HG03460 (cell line): ENCODE measurements around the gene PRODH.
"Not testable (repeated sequence)": the region's sequence is repeated elsewhere in the genome, so short reads cannot be mapped to it uniquely, and the experiment has no call there.

Experiments used
- ATAC-seq: cut with Tn5 transposase; IDR thresholded peaks from one replicate; pipeline ENCODE4 v1.9.1; 2021; ENCODE audit not compliant: unreplicated experiment

PRODH gene

DNA sequence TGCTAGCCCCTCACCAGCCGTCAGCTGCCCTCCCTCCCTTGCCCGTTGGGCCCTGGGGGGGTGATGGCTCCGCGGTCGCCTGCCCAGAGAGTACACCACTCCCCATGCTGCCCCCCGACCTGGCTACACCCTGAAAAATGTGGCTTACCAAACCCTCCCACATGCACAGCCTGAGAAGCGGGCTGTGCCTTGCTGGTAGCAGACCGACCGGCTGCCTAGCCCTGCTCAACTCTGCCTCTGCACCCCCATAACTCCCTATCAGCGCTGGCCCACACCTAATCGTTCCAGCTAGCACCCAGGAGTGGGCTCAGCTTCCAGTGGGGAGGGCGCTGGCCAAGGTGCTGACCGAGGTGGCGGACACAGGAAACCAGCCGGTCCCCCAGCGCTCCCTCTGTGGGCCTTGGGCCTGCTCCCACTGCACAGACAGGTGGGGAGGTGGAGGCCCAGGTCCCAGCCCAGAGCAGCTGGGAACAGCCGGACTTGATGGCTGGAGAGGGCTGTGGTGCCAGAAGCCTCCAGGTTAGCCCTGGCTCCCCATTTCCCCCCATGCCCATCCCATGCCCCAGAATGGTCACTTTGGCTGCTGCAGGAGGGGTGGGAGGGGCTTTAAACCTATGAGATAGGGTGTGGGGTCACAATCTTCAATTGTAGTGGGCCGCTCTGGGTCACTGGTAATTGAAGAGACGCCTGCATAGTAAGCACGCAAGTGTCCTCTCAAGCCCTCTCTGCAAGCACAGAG lies 32.1 kb upstream of the PRODH start:
- no peak for ATAC-seq

DNA sequence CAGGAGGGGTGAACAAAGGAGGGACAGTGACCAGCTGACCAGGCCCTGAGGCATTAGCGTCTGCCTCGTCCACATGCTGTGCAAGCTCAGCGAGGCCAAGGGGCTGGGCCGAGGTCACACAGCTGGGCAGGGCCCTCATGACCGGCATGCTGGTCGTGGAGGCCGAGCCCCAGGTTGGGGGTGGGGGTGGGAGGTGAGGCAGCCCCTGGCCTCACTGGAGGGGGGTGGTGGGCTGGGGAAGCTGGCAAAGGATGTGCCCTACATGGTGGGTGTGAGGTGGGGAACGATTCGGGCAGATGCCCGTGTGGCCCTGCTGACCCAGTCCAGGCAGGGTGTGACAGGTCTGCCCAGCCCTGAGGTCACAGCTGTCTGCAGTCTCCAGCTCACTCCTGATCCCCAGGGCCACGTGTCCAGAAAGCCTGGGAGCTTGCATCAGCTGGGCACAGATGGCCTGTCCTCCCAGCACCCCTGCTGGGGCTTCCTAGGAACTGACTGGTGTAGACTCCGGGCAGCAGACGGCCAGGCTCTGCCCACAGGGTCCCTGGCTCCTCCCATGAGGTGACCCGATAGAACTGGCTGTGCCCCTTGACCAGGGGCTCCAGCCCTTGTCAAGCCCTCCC lies 31.4 kb upstream of the PRODH start:
- ATAC-seq: not testable (repeated sequence)

GRCh38 chr22:18966748-18967147 lies 30.7 kb upstream of the PRODH start:
- no peak for ATAC-seq

DNA sequence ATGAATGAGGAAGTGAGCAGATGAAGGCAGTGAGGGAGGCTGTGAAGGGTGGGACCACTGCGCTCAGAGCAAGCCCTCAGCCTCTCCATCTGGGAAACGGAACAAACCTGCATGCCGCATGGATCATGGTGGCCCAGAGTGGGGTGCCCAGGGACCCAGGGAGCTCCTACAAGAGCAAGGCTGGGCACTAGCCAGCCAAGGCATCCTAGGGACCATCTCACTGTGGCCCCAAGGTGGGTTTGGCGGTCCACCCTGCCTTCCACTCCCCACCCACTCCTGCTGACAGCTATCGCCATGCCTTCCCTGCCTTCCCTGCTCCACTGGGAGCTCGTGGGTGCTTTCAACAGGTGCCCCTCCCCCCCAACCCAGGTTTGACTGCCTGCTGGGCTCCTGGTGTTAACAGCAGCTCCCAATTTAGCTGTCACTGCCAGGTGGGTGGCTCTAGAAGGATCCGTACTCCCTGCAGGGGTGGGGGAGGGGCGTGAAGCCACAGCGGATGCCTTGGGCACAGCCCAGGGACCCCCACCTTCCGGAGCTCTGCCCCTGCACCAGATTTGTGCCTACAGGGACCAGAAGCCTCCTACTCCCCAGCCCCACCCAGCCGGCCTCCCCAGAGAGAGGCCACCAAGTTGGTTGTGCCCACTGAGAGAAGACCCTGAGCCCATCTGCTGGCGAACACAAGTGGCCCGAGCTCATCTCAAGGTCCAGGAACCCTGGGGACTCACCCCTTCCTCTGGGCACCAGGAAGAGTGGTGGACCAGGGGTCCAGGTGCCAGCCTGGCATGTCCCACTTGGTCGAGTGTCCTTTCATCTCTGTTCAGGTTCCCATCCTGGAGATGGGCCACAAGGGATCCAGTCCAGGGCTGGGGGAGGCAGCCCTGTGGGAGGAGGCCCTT lies 29.7 kb upstream of the PRODH start:
- ATAC-seq: no peak

- ATAC-seq: not testable (repeated sequence)
Observed at GRCh38 chr22:18964501-18965265, 28.6 kb upstream of the PRODH start.

GRCh38 chr22:18964051-18964450 lies 28.0 kb upstream of the PRODH start:
- ATAC-seq: not testable (repeated sequence)

DNA sequence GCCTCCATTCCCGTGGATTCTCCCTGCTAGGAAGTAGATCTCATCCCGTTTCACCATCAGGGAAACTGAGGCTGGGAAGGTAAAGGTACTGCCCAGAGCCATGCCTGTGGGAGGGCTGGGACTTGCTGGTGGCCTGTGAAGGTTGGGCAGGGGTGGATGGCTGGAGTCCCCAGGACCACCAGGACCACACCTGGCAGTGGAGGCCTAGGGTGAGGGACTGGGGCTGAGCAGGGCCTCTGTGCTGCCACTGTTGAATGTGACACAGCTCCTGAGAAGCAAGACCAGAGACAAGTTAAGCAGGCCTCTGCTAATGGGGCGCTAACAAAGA lies 26.2 kb upstream of the PRODH start:
- ATAC-seq: no peak

- not testable (repeated sequence) for ATAC-seq
Observed at GRCh38 chr22:18961632-18962307, 25.7 kb upstream of the PRODH start.

DNA sequence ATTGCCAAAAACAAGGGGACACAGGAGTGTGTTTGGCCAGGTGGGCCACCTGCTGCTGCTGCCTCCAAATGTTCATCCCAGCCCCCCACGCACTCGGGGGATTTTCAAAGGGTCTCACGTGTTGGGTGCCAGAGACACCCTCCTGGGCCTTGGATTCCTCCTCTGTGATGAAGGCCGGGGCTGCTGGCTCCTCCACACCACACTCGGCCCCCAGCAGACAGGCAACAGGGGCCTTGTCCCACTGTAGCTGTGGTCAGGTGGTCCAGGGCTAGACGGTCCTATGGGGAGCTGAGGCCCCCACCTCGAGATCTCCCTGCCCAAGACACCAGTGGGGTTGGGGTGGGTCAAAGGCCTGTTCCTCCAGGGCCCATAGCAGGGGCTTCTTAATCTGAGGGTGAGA lies 25.1 kb upstream of the PRODH start:
- not testable (repeated sequence) for ATAC-seq

GRCh38 chr22:18960166-18960820 lies 24.2 kb upstream of the PRODH start:
- not testable (repeated sequence) for ATAC-seq

GRCh38 chr22:18959741-18960140 lies 23.6 kb upstream of the PRODH start:
- not testable (repeated sequence) for ATAC-seq

GRCh38 chr22:18959266-18959665 lies 23.2 kb upstream of the PRODH start:
- not testable (repeated sequence) for ATAC-seq

- ATAC-seq: not testable (repeated sequence)
Observed at GRCh38 chr22:18958738-18959137, 22.6 kb upstream of the PRODH start.

DNA sequence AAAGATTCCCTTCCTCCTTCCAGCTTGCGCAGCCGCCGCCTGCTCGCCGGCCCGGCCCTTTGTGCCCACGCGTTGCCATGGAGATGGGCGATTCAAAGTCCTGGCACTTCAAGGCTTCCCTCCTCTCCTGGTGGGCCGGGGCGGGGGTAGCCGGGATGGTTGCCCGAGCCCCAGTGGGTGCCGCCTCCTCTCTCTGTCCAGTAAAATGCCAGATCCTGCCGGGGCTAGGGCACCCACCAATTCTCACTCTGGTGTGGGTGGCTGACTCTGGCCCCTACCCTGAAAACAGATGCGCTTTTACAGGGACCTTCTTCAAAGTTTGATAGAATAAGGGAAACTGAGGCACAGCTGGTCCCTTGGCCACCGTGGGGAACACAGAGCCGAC lies 22.2 kb upstream of the PRODH start:
- ATAC-seq: not testable (repeated sequence)

DNA sequence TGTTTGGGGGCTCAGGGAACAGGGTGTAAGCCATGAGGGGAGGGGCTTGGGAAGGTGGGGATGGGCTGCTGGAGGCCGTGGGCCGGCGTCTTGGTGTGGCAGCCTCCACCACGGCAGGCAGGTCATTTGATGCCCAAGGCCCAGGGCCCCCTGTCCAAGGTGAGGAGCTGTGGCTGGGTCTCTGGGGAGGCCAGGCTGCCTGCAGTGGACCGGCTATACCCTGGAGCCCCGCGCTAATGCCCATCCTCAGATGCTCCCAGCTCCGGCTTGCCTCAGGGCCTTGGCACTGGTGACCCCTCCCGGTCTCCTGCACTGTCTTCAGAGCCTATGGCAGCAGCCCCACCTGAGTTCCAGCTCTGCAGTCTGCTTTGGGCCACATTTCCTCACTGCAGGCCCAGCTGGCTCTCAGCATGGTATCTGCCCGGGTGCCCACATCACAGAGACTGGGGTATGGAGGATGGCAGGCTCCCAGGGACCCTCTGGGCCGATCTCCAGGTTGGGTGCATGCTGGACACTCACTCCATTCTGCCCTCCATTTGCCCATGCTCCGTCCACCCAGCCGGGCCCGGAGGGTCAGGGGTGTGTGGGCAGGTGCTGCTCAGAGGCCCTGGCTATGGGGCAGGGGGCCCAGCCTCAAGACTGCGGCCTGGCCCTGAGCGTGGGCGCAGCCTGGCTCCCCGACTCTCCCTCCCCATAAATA lies 21.7 kb upstream of the PRODH start:
- not testable (repeated sequence) for ATAC-seq

DNA sequence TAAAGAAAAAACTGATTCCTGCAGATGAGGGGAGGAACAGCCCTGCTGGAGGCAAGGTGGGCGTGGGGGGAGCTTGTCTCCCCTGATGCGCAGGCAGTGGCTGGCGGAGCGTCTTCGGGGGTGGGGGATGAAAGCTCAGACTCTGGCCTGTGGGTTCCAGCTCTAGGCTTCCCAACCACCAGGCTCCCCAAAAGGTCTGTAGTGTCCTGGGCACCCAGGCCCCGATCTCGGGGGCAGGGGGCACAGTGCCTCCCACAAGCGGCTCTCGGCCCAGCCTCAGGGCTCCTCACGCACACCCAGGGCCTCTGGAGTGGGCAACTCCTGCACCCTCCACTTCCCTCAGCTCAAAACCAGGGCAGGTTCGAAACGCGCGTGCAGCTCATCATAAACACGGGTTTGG lies 20.9 kb upstream of the PRODH start:
- not testable (repeated sequence) for ATAC-seq

- ATAC-seq: not testable (repeated sequence)
Observed at GRCh38 chr22:18956121-18956895, 20.2 kb upstream of the PRODH start.

- no peak for ATAC-seq
Observed at GRCh38 chr22:18955696-18956095, 19.6 kb upstream of the PRODH start.
